Measurements from ENCODE around the gene CDPF1. TPM values are rescaled to one million over a fixed set of nuclear protein-coding genes. Genes with fewer than 3 reads are reported as not detected.
A peak's percentile ranks its signal among the peaks of the same experiment; 100 is the strongest.

Gene CDPF1
- polyA plus RNA-seq, 3 donors = 8.3 to 8.4 (median 8.3) TPM

GRCh38 chr22:46219636-46220035, 30.5 kb downstream of the CDPF1 start:
- DNase-seq = no peak
- Histone ChIP-seq H3K36me3 (replicated peaks in 1 of 2; ENCODE audit: control insufficient read depth in 1 of 2, insufficient read depth in 2 of 2, low read length in 2 of 2) (peaks cover 32 to 78% of the 10 kb centered on the region in 2 donors), H3K27me3 (ENCODE audit: control insufficient read depth in 2 of 2, insufficient read depth in 2 of 2, low read length in 2 of 2) (no peaks in the 10 kb centered on the region), H3K4me1 (ENCODE audit: control insufficient read depth in 1 of 2, insufficient read depth in 2 of 2, low read length in 2 of 2) (no peaks in the 10 kb centered on the region), H3K9me3 (replicated peaks in 1 of 2; ENCODE audit: control insufficient read depth in 1 of 2, insufficient read depth in 1 of 2, low read length in 2 of 2) (no peaks in the 10 kb centered on the region), H3K9ac (ENCODE audit: insufficient read depth, low read length, poor library complexity, severe bottlenecking) (no peak overlapping the region), H2AFZ (ENCODE audit: insufficient read depth, low read depth, low read length, poor library complexity, severe bottlenecking) (no peak overlapping the region), H3K4me3 (replicated peaks in 1 of 3; ENCODE audit: low read depth in 2 of 3, low read length in 3 of 3) (no peak overlapping the region), H3K4me2 (replicated peaks; ENCODE audit: extremely low read depth, low read length, poor library complexity, severe bottlenecking) (no peak overlapping the region), H4K20me1 (ENCODE audit: insufficient read depth, low read length) (no peaks in the 10 kb centered on the region), H3K79me2 (ENCODE audit: insufficient read depth, low read length) (no peaks in the 10 kb centered on the region), H3K27ac (ENCODE audit: low read depth in 1 of 2, low read length in 2 of 2) (no peak overlapping the region)
- H3K4me3 Mint-ChIP-seq = no peak overlapping the region
- H3K36me3 Mint-ChIP-seq = peaks cover 72 to 86% of the 10 kb centered on the region in 2 donors
- no peaks in the 10 kb centered on the region for H3K27me3 Mint-ChIP-seq (ENCODE audit: low read depth in 3 of 3)
- no peak overlapping the region for H3K27ac Mint-ChIP-seq
- peaks cover 0 to under 1% (median 0%) of the 10 kb centered on the region in 7 donors for H3K9me3 Mint-ChIP-seq
- intact Hi-C loops (cut with micrococcal nuclease) = no loop called here
- WGBS (ENCODE audit: insufficient coverage) = 98% methylated on average over 7 of the region's 10 CpGs
- H3K4me1 Mint-ChIP-seq = no peaks in the 10 kb centered on the region
- TF ChIP-seq CTCF (IDR thresholded peaks at IDR 0.05) = no peak

- Histone ChIP-seq H3K27ac (ENCODE audit: low read depth in 1 of 2, low read length in 2 of 2) (no peak overlapping the region), H3K4me3 (replicated peaks in 1 of 3; ENCODE audit: low read depth in 2 of 3, low read length in 3 of 3) (no peak overlapping the region), H3K36me3 (replicated peaks in 1 of 2; ENCODE audit: control insufficient read depth in 1 of 2, insufficient read depth in 2 of 2, low read length in 2 of 2) (peaks cover 32 to 72% of the 10 kb centered on the region in 2 donors), H3K9me3 (replicated peaks in 1 of 2; ENCODE audit: control insufficient read depth in 1 of 2, insufficient read depth in 1 of 2, low read length in 2 of 2) (peaks cover 5 to 22% of the 10 kb centered on the region in 2 donors), H4K20me1 (ENCODE audit: insufficient read depth, low read length) (no peaks in the 10 kb centered on the region), H3K9ac (ENCODE audit: insufficient read depth, low read length, poor library complexity, severe bottlenecking) (no peak overlapping the region), H2AFZ (ENCODE audit: insufficient read depth, low read depth, low read length, poor library complexity, severe bottlenecking) (no peak overlapping the region), H3K27me3 (ENCODE audit: control insufficient read depth in 2 of 2, insufficient read depth in 2 of 2, low read length in 2 of 2) (no peaks in the 10 kb centered on the region), H3K4me2 (replicated peaks; ENCODE audit: extremely low read depth, low read length, poor library complexity, severe bottlenecking) (no peak overlapping the region), H3K4me1 (ENCODE audit: control insufficient read depth in 1 of 2, insufficient read depth in 2 of 2, low read length in 2 of 2) (no peaks in the 10 kb centered on the region), H3K79me2 (ENCODE audit: insufficient read depth, low read length) (no peaks in the 10 kb centered on the region)
- H3K27ac Mint-ChIP-seq = peak overlapping the region in 2 of 7 donors; percentile 35 to 49
- no peak for TF ChIP-seq CTCF (IDR thresholded peaks at IDR 0.05)
- WGBS (ENCODE audit: insufficient coverage) = over 99% methylated on average over 19 of the region's 28 CpGs
- H3K36me3 Mint-ChIP-seq = peaks cover 80 to 95% of the 10 kb centered on the region in 2 donors
- H3K27me3 Mint-ChIP-seq (ENCODE audit: low read depth in 3 of 3) = peaks cover 0 to 2% (median 0%) of the 10 kb centered on the region in 3 donors
- no peak overlapping the region for H3K4me3 Mint-ChIP-seq
- H3K4me1 Mint-ChIP-seq = no peaks in the 10 kb centered on the region
- DNase-seq = no peak
- peaks cover 12 to 29% (median 26%) of the 10 kb centered on the region in 7 donors for H3K9me3 Mint-ChIP-seq
- intact Hi-C loops (cut with micrococcal nuclease) = no loop called here
Measured at GRCh38 chr22:46214616-46215015, 35.5 kb downstream of the CDPF1 start.

All from CD14-positive monocyte (primary cell).